Measurements from ENCODE around the gene ZBTB7C.

DNA sequence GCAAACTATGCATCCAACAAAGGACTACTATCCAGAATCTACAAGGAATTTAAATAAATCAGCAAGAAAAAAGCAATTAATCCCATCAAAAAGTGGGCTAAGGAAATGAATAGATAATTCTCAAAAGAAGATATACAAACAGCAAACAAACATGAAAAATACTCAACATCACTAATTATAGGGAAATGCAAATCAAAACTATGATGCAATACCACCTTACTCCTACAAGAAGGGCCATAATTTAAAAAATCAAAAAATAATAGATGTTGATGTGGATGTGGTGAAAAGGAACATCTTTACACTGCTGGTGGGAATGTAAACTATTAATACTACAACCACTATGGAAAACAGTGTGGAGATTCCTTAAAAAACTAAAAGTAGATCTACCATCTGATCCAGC lies 164.7 kb downstream of the ZBTB7C start:
- TF ChIP-seq, protein P1, sequence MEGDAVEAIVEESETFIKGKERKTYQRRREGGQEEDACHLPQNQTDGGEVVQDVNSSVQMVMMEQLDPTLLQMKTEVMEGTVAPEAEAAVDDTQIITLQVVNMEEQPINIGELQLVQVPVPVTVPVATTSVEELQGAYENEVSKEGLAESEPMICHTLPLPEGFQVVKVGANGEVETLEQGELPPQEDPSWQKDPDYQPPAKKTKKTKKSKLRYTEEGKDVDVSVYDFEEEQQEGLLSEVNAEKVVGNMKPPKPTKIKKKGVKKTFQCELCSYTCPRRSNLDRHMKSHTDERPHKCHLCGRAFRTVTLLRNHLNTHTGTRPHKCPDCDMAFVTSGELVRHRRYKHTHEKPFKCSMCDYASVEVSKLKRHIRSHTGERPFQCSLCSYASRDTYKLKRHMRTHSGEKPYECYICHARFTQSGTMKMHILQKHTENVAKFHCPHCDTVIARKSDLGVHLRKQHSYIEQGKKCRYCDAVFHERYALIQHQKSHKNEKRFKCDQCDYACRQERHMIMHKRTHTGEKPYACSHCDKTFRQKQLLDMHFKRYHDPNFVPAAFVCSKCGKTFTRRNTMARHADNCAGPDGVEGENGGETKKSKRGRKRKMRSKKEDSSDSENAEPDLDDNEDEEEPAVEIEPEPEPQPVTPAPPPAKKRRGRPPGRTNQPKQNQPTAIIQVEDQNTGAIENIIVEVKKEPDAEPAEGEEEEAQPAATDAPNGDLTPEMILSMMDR (IDR thresholded peaks at IDR 0.05), result no peak
- no peak for TF ChIP-seq YY1 (IDR thresholded peaks at IDR 0.05; ENCODE audit: low read depth)
- TF ChIP-seq SMC3 (IDR thresholded peaks at IDR 0.05; ENCODE audit: low read depth, low read length), result no peak
- TF ChIP-seq EZH2phosphoT487 (IDR thresholded peaks at IDR 0.05; ENCODE audit: borderline replicate concordance, low read depth), result no peak
- TF ChIP-seq POLR2AphosphoS5 (IDR thresholded peaks at IDR 0.05; ENCODE audit: low read depth, low read length), result no peak
- TF ChIP-seq RAD21 (IDR thresholded peaks at IDR 0.05; ENCODE audit: low read length), result no peak
- no peak for TF ChIP-seq ELF1 (IDR thresholded peaks at IDR 0.05)
- TF ChIP-seq RCOR1 (IDR thresholded peaks at IDR 0.05; ENCODE audit: low read length), result no peak
- no peak for TF ChIP-seq CHD2 (IDR thresholded peaks at IDR 0.05; ENCODE audit: low read length, partially characterized antibody)
- TF ChIP-seq MXI1 (IDR thresholded peaks at IDR 0.05; ENCODE audit: low read depth, low read length), result no peak

Data from SK-N-SH (cell line).